Bone marrow (tissue), 2 donors: ENCODE results near the gene LRRC1.

Source experiments
- DNase-seq, 2 donors: peaks; one replicate each; lab custom pipeline; 2025; lab: John Stamatoyannopoulos, UW

LRRC1 gene

DNA sequence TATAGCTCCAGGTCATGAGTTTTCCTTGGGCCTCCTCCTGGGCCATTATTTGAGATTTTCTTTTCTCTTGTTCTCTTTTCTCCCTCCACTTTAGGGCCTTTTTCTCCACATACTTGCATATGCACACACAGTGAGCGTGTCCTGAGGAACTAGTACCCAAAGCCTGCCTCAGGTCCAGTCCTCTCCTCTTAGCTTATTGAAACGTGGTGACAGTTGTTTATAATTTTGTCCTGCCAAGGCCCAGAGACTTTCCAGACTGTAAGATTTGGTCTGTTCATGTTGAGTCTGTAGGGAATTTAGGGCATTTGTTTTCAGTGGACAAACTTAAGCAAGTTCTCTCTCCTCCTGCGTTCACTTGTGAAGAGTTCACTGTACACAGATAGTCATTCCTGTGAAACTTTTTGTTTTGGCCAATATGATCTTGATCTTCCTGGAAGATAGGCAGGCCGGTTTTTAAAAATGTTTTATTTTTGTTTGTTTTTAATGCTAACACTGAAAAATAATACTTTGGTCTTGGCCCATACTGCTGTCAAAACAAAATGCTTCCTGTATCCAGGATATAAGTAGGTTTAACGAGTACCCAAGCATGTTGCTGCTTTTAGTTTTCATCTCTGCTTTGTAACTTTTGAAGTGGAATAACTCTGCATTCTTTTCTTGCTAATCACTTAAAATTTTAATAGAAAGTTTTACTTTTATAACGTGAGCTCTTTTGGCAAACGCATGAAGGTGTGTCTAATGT is 20.7 kb downstream of the LRRC1 start:
- no peak for DNase-seq

DNA sequence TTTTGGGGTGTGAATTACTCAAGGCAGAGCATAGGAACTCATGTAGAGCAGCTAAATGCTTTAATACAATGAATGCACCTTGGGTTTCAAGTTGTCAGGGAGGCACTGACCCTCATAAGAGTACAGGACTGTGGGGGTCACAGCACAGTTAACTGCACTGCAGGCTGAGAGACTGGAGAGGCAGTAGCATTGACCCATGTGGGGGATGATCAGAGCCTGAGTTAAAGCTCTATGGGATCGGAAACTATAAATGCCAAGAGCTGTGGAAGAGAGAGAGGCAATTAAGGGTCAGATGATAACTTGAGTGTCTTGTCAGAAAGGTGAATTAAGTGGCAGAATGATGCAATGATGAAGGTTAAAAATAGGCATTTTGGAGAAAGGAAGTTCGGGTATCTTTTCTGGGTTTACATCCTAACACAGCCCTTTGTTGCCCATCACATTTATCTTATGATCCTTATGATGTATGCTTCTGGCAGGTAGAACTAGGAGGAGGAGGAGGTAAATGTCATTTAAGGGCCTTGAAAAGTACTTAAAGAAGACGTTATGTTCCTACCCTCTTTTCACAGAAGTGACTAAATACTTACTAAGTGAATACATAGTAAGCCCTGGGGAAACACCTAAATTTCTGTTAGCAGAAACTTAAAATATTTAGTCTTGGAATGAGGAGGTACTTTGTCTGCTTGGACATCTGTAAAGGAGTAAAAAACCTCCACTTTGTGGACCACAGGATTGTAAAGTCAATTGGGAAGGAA is 24.2 kb downstream of the LRRC1 start:
- DNase-seq: no peak

DNA sequence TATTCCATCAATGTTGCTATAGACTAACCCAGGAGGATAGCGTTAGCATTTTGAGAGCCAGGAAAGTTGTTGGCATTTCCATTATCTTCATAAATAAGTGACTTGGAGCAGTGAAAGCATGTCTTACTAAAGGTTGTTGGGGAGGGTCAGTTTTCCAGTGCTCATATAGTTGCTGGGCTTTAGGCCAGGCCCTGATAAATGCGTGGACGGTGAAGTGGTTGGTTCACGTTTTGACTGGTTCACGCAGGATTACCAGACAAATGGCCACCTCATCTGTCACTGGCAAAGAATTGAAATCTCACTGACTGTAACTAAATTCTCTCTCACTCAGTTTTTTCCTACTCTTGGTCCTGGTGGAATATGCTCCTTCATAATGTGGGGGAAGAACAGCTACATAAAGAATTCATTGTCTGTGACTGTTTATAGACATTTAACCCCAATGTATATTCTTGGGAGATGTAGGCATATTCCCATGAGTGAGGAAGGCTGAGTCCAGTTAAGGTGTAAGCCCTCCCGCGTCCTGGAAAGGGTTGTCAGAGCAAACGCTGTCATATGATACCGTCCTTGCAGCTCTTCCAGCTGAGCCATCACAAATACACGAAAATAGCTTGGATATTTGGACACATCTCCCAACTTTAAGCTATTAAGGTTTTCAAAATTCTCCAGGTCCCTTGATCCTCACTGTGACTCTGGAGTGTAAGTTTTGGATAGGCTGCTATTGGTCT is 27.8 kb downstream of the LRRC1 start:
- DNase-seq: no peak

DNA sequence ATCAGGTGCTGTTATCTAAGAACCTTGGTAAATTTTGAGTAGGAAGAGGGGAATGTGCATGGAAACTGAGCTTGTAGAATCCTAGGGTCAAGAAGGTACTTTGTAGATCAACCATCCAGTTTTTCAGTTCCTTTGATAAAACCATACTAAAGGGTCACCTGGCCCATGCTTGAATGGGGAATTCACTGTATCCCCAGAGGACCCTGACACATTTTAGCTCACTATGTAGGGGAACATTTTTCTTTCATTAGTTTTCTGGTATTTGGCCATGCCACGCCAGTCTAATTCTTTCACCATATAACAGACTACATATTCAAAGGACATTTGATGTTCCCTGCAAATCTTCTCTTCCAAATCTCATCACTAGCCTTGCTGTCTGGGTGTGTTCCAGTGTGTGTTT is 29.9 kb downstream of the LRRC1 start:
- DNase-seq: no peak

DNA sequence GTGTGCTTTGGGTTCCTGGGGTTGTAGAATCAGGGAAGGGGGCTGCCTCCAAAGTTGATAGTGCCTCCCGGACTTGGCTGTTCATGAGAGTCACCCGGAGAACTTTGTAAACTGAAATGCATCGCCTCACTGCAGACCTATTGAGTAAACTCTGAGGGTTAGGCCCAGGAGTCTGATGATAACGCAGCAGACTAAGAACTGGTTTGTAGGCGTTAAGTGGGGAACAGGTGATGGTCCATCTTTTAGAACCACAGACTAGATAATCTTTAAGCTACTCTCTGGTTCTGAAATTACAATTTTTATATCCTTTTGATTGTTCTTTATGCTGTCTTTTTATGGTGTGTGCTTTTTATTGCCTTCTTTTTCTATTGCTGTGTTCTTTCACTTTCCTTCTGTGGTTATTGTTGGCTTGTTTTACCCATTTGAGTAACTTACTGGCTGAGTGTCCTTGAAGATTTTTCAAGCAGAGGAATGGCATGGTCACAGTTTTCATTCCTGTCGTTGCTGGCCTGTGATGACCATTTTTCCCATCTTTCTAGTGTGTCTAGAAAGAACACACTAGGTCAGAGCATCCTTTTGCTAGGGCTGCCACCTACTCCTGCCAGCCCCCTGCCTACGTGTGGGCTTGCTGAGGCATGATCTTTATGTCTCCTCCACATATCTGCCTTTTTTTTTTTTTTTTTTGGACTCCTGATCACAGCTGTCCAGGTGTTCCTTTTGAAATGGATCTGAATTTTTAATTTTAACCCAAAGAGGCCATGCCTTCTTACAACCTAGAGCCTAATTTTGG is 30.9 kb downstream of the LRRC1 start:
- DNase-seq: no peak

DNA sequence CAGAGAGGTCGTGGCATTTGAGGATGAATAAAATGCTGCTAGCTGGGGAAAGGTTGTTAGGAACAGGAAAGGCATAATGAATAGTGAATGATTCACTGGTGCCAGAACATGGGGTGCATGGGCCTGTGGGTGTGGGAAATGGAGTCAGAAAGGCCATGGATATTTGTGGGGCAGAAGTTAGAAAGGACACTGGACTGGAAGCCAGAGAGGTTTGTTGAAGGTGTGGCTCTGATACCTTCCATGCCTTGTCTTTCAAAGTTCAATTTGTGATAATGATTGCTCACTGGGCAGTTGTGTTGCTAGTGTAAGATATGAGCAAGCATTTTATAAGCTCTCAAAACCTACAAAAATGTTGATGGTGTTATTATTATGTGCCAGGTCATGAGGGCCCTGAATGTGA is 32.7 kb downstream of the LRRC1 start:
- no peak for DNase-seq

DNA sequence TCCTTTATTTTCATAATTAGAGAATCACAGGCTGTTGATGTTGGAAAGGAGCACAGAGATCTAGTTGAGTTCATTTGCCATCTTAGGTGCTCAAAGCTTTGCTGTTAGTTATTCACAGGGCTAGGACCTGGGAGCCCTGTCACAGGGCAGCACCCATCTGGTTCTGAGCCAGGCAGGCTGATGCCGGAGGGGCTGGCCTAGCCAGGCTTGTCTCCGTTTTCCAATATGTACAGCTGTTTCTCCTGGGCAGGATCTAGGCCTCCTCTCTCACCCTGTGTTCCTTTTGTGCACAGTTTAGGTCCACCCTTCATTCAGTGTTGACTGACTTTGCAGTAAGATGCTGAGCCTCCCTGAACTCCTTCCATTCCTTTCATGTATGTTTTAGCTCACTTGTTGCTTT is 33.4 kb downstream of the LRRC1 start:
- no peak for DNase-seq

DNA sequence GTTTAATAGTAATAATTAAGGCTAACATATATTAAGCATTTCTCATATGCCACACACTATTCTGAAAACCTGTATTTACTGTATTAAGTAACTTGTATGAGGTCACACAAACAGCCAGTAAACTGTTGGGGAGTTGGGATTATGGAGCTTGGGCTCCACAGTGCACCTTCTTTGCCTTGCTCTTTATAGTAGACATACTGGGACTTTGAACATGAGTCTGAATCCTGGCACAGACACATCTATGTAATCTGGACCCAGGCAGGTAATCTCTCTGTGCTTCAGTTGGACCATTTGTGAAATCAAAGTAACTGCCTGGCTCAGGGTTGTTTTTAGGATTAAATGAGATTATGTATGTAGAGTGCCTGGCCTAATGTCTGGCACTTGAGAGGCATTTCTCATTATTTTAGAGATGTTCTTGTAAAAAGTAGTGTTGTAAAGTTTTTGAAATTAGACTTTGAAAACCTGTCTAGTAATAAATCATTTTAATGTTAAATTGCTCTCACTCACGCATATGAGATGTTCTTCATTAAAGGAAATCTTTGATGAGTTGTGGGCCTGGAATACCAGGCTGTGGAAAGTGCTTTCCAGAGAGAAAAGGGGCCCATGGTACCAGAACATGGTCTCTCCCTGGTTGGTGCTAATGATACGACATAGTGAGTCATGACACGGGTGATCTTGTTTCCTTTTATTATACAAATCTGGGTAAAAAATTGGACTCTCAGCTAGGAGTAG is 34.3 kb downstream of the LRRC1 start:
- no peak for DNase-seq

DNA sequence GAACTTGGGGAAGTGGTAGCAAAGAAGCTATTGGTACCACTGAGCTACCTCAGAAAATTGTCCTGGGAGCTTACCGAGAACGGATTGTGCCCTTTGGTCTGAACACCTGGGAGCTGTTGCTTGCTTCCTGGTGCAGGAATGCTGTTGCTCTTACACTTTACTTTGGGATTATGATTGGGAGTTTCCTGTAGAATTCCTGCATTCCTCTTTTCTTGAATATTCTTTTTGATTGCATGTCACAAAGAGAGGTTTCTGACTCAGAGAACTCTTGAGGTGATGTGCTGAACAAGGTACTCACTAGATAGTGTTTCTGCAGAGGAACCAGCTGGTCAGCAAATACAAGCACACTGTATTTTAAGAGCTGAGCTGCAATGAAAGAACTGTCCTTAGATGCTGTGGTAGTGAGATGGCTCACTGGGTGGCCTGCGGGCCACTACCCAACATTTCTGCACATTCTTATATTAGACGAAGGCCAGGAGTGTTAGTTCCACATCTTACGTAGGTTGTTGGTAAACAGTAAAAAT is 35.0 kb downstream of the LRRC1 start:
- no peak for DNase-seq

DNA sequence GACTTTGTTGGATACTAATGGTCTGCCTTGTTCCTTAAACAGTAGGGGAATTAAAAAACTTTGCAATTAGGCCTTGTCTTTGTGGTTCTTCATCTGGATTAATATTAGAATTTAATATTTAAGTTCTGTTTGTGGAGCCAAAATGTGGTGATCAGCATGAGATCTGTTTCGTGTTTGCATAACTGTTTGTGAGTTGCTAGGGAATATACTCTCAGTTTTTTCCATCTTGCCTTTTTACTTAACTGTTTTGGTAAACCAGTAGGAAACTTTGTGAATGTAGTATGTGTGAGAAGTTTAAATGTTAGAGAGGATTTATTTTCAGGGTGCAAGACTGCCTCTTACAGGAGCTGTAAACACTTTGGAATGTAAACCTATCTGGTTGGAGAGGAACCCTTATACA is 35.6 kb downstream of the LRRC1 start:
- no peak for DNase-seq

DNA sequence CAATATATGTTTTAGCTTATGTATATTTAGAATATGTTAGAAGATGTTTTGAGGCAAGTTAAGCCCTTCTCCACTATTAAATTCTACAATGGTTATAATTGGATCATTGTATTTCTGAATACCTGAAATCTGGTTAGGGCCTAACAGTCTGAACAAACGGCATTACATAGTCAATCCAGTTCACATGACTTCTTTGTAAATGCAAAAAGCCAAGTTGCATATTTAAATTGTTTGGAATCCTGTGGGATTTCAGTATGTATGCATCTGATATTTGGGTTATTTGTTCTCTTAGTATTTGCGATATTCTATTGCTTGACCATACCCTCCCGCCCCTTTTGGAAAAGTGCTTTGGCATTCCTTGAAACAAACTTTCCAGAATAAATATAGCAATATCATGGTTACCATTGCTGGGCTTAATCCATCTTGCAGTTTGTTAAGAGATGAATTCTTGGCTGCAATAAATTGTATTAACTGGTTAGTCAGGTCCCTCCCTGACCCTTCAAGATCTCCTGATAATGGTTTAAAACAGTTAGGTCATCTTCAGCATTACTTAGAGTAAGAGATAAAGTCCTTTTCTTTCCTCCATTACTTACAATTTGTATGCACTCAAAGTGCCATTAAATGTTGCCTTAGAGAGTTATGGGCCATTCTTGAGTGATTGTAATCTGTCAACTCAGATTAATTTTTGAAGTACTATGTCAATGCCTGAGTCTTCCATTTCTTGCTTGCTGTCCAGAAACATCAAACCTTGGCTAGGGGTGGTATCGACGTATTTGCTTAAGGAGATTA is 36.5 kb downstream of the LRRC1 start:
- no peak for DNase-seq

DNA sequence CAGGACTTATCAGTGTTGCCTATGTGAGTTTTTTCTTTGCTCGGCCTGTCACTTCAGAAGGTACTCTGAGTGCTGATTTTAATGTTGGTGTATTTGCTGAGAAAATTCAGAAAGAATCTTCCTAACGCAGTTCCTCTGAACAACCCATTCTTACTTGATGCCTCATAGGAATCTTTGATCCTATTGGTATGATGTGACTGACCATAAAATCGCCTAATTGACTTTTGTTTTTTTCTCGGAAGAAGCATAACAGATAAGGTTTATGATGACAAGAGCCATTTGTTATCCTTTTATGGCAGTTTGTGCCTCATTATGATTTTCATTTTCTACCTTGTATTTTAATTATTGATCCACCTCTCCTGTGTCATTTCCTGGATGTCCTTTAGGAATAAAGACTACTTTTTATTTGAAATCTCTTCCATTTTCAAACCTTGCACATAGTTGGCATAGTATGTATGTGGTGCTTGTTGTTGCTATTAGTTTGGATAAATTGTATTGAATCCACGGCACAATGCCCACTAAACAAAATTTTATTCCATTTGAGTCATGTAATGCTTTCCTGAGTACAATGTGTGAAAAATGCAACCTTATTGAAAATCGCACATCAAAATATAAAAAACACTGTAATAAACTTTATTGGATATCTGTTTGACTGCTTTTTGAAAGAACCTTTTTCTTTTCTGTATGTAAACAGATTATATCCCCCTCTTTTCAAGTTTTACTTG is 37.3 kb downstream of the LRRC1 start:
- DNase-seq: no peak

DNA sequence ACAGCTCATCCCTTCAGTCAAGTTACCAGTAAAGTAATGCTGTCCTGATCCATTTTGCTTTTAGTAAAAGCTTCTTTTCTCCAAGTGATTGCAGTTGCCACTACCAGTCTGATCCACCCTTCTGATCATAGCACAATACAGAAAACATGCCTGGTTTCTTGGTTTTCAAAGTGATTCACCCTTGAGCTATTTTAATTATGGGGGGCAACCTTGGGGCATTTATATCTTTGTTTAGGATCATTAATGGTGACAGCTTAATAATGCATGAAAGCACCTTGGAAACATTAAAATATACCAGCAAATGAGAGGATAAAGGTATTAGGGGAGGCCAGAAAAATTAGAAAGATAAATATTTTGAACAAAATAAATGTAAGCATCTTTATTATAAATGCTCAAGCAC is 38.4 kb downstream of the LRRC1 start:
- DNase-seq: no peak

DNA sequence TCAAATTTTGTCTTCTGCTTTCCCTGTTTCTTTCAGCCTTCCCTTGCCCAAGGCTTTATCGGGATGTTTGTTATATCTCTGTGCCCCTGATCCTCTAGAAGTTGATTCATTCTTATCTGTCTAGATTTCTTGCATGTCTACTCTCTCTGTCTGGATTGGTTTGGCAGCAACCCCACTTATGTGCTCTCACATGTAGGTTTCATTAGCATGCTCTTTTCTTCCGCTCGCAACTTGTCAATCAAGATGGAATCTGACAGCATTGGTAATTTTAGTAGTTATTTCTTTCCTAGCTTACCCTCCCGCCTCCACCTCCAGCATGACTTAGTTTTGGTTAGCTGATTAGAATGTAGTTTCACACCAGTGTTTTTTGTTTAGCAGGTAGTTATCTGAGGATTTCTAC is 39.3 kb downstream of the LRRC1 start:
- DNase-seq: no peak

DNA sequence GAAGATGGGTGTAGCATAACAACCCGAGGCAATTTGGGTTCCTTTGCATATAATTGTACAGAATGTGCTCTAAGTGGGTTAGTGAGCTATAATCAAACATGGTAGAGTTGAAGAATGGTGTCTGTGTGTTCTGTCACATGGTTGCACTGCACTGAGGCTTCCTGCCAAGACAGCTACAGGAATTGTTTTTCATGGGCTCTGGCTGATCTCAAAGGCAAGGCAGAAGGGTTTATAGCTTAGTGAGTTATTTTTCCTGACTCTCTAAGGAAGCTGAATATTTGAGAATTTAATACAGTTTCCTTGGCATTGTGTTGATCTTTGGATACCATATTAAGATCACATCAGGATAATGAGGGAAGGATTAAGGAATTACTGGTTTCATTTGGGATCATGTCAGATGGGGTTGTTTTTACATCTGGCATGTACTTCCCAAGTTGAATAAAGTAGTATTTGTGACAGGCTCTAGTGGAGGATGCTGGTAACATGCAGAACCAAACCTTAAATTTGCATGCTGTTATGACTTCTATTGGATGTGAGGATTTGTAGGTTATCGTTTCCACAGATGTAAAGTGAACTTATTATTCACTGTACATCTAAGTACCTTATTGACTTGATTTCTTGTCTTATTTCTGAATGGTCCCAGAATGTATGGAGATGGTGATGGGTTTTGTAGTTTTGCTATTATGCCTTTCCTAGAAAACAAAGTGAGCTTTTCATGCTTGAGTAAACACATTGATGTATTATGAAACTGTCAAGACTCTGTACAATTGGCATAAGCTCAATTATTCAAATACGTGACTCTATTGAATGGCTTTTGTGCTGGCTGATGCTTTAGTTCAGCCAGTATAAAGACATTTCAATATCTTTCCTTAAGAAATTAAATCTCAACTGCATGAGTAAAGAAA is 43.3 kb downstream of the LRRC1 start:
- DNase-seq: no peak

DNA sequence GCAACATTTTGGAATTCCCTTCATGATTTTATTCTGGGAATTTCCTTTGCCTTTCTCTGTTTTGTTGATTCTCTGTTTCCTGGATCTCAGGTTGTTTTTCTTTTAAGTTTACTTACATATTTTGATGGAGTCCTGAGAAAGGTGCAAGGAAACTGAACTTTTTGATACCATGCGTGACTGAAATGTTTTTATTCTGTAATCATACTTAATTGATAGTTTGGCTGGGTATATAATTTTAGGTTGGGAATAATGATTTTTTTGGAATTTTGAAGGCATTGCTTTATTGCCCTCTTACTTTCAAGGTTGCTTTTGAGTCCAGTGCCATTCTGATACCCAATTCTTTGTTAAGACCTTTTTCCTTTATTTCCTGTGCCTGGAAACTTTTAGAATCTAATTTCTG is 45.2 kb downstream of the LRRC1 start:
- DNase-seq: no peak

DNA sequence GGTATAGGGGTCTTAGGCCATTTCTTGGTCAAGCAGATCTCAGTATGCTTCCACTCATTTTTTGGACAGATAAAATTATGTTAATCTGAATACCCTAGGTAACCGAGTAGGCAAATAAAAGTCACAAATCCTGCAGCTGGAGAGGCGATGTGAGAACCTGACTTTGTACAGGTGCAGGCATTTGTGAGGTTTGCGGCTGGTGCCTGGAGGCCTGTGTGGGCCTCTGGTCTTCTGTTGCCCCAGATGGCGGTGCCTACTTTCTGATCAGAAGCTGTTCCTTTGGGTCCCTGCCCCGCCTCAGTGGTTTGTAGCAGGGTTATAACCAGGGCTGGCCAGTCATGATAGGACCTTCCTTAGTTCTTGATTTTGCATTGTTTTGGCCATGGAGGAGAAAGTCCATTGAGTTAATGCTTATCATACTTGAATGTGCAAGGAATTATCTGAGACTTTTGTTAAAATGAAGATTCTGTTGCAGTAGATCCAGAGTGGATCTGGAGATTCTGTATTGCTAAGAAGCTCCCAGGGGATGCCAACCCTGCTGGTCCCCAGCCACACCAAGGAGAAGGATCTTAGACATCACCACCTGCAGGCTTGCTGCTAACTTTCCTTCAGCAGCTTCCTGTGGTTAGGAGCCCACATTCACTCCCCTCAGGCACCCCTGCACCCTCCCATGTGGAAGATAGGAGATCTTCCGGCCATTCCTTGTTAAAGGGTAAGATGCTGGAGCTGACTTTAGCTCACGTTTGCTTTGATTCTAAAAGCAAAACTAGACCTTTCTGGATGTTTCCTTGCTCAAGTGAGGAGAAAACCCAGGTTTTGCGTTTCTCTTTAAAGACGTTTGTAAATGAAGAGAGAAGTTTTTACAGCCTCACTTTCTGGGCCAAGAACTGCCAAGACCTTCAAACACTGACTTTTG is 50.7 kb downstream of the LRRC1 start:
- no peak for DNase-seq

DNA sequence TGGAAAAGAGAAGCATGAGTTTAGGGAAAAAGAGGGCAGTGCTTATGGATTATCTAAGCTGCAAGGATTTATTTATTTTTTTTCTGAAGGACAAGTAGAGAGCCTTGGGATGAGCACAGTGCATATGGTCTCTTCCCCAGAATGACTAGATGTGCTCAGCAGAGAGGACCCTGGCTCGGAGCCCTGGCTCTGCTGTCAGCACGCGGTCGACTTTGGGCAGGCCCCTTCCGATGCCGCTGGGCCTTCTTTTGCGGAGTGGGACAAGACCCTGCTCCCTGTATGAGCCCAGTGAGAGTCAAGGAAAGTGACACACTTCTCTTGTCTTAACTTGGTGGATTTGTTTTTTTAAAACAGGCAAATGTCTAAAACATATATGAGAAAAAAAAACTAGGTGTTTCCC is 51.4 kb downstream of the LRRC1 start:
- no peak for DNase-seq
